ENCODE results near the gene ZDHHC3. TPM values are rescaled to one million over a fixed set of nuclear protein-coding genes. Genes with fewer than 3 reads are reported as not detected.

Gene ZDHHC3
- total and polyA plus RNA-seq, 7 experiments from 2014 or later = 33.7 to 54.0 (median 45.0) TPM

GRCh38 chr3:44958386-44958785, 17.6 kb downstream of the ZDHHC3 start:
- Mint-ChIP-seq H3K4me3 (no peak overlapping the region), H3K27ac (no peak overlapping the region), H3K36me3 (peaks cover 4 to 38% (median 16%) of the 10 kb centered on the region in 5 donors), H3K4me1 (peaks cover 11 to 47% (median 36%) of the 10 kb centered on the region in 7 donors), H3K9me3 (no peaks in the 10 kb centered on the region), H3K27me3 (no peaks in the 10 kb centered on the region)
- H3K27me3 ChIP-seq (ENCODE audit: control insufficient read depth in 2 of 2, insufficient read depth in 2 of 2, low read length in 2 of 2) = no peaks in the 10 kb centered on the region
- H3K4me1 ChIP-seq (ENCODE audit: control insufficient read depth in 2 of 2, insufficient read depth in 2 of 2, low read length in 2 of 2) = no peaks in the 10 kb centered on the region
- no peak overlapping the region for H3K4me3 ChIP-seq (ENCODE audit: low read length)
- H3K36me3 ChIP-seq (ENCODE audit: control insufficient read depth in 2 of 3, insufficient read depth in 3 of 3, low read length in 3 of 3) = peaks cover 0 to 41% (median 6%) of the 10 kb centered on the region in 3 experiments
- no peak for ATAC-seq
- ChIA-PET POLR2A (no interaction called here), CTCF (no interaction called here)
- no peak for DNase-seq
- no peaks in the 10 kb centered on the region for H3K9me3 ChIP-seq (ENCODE audit: control insufficient read depth in 2 of 3, low read length in 3 of 3)
- intact Hi-C loops (cut with micrococcal nuclease) = no loop called here
- no peak overlapping the region for H3K27ac ChIP-seq (ENCODE audit: low read depth, low read length)

- H3K4me3 ChIP-seq (ENCODE audit: low read length) = no peak overlapping the region
- H3K27me3 ChIP-seq (ENCODE audit: control insufficient read depth in 2 of 2, insufficient read depth in 2 of 2, low read length in 2 of 2) = no peaks in the 10 kb centered on the region
- H3K36me3 Mint-ChIP-seq = peaks cover 4 to 38% (median 16%) of the 10 kb centered on the region in 5 donors
- peaks cover 0 to 41% (median 6%) of the 10 kb centered on the region in 3 experiments for H3K36me3 ChIP-seq (ENCODE audit: control insufficient read depth in 2 of 3, insufficient read depth in 3 of 3, low read length in 3 of 3)
- H3K9me3 Mint-ChIP-seq = no peaks in the 10 kb centered on the region
- no peak overlapping the region for H3K4me3 Mint-ChIP-seq
- no peaks in the 10 kb centered on the region for H3K4me1 ChIP-seq (ENCODE audit: control insufficient read depth in 2 of 2, insufficient read depth in 2 of 2, low read length in 2 of 2)
- peaks cover 11 to 43% (median 34%) of the 10 kb centered on the region in 7 donors for H3K4me1 Mint-ChIP-seq
- no peak overlapping the region for H3K27ac ChIP-seq (ENCODE audit: low read depth, low read length)
- H3K9me3 ChIP-seq (ENCODE audit: control insufficient read depth in 2 of 3, low read length in 3 of 3) = no peaks in the 10 kb centered on the region
- no peaks in the 10 kb centered on the region for H3K27me3 Mint-ChIP-seq
- DNase-seq (no peak), ATAC-seq (no peak)
- no peak overlapping the region for H3K27ac Mint-ChIP-seq
- intact Hi-C loops (cut with micrococcal nuclease) = no loop called here
- ChIA-PET CTCF (no interaction called here), POLR2A (no interaction called here)
These were observed 18.0 kb downstream of the ZDHHC3 start for GRCh38 chr3:44957986-44958385.

GRCh38 chr3:44955917-44956316, 20.1 kb downstream of the ZDHHC3 start:
- H3K9me3 Mint-ChIP-seq = no peaks in the 10 kb centered on the region
- H3K27ac ChIP-seq (ENCODE audit: low read depth, low read length) = no peak overlapping the region
- H3K27me3 Mint-ChIP-seq = no peaks in the 10 kb centered on the region
- ChIA-PET CTCF (no interaction called here), POLR2A (no interaction called here)
- intact Hi-C loops (cut with micrococcal nuclease) = no loop called here
- no peaks in the 10 kb centered on the region for H3K27me3 ChIP-seq (ENCODE audit: control insufficient read depth in 2 of 2, insufficient read depth in 2 of 2, low read length in 2 of 2)
- no peaks in the 10 kb centered on the region for H3K9me3 ChIP-seq (ENCODE audit: control insufficient read depth in 2 of 3, low read length in 3 of 3)
- H3K36me3 Mint-ChIP-seq = peaks cover 4 to 54% (median 22%) of the 10 kb centered on the region in 5 donors
- ATAC-seq (no peak), DNase-seq (no peak)
- H3K4me3 Mint-ChIP-seq = no peak overlapping the region
- H3K27ac Mint-ChIP-seq = peak overlapping the region in 1 of 9 donors; percentile 9
- peaks cover 11 to 45% (median 33%) of the 10 kb centered on the region in 7 donors for H3K4me1 Mint-ChIP-seq
- H3K36me3 ChIP-seq (ENCODE audit: control insufficient read depth in 2 of 3, insufficient read depth in 3 of 3, low read length in 3 of 3) = peaks cover 0 to 41% (median 6%) of the 10 kb centered on the region in 3 experiments
- no peak overlapping the region for H3K4me3 ChIP-seq (ENCODE audit: low read length)
- no peaks in the 10 kb centered on the region for H3K4me1 ChIP-seq (ENCODE audit: control insufficient read depth in 2 of 2, insufficient read depth in 2 of 2, low read length in 2 of 2)

GRCh38 chr3:44954962-44955361, 21.0 kb downstream of the ZDHHC3 start:
- no peak overlapping the region for H3K27ac ChIP-seq (ENCODE audit: low read depth, low read length)
- Mint-ChIP-seq H3K27ac (no peak overlapping the region), H3K27me3 (no peaks in the 10 kb centered on the region), H3K36me3 (peaks cover 4 to 59% (median 22%) of the 10 kb centered on the region in 5 donors), H3K9me3 (no peaks in the 10 kb centered on the region), H3K4me1 (peaks cover 7 to 46% (median 35%) of the 10 kb centered on the region in 7 donors), H3K4me3 (no peak overlapping the region)
- ChIA-PET CTCF (no interaction called here), POLR2A (no interaction called here)
- ATAC-seq (peak; percentile 80), DNase-seq (no peak)
- intact Hi-C loops (cut with micrococcal nuclease) = no loop called here
- no peaks in the 10 kb centered on the region for H3K27me3 ChIP-seq (ENCODE audit: control insufficient read depth in 2 of 2, insufficient read depth in 2 of 2, low read length in 2 of 2)
- no peaks in the 10 kb centered on the region for H3K4me1 ChIP-seq (ENCODE audit: control insufficient read depth in 2 of 2, insufficient read depth in 2 of 2, low read length in 2 of 2)
- H3K4me3 ChIP-seq (ENCODE audit: low read length) = no peak overlapping the region
- H3K9me3 ChIP-seq (ENCODE audit: control insufficient read depth in 2 of 3, low read length in 3 of 3) = no peaks in the 10 kb centered on the region
- peaks cover 0 to 41% (median 6%) of the 10 kb centered on the region in 3 experiments for H3K36me3 ChIP-seq (ENCODE audit: control insufficient read depth in 2 of 3, insufficient read depth in 3 of 3, low read length in 3 of 3)

- H3K27me3 Mint-ChIP-seq = no peaks in the 10 kb centered on the region
- ChIA-PET POLR2A (no interaction called here), CTCF (no interaction called here)
- no peak overlapping the region for H3K27ac Mint-ChIP-seq
- Histone ChIP-seq H3K4me3 (ENCODE audit: low read length) (no peak overlapping the region), H3K27me3 (ENCODE audit: control insufficient read depth in 2 of 2, insufficient read depth in 2 of 2, low read length in 2 of 2) (no peaks in the 10 kb centered on the region), H3K27ac (ENCODE audit: low read depth, low read length) (no peak overlapping the region), H3K9me3 (ENCODE audit: control insufficient read depth in 2 of 3, low read length in 3 of 3) (no peaks in the 10 kb centered on the region), H3K36me3 (ENCODE audit: control insufficient read depth in 2 of 3, insufficient read depth in 3 of 3, low read length in 3 of 3) (peaks cover 0 to 41% (median 4%) of the 10 kb centered on the region in 3 experiments), H3K4me1 (ENCODE audit: control insufficient read depth in 2 of 2, insufficient read depth in 2 of 2, low read length in 2 of 2) (no peaks in the 10 kb centered on the region)
- H3K4me3 Mint-ChIP-seq = no peak overlapping the region
- DNase-seq (no peak), ATAC-seq (no peak)
- H3K4me1 Mint-ChIP-seq = peaks cover 7 to 46% (median 34%) of the 10 kb centered on the region in 7 donors
- no peaks in the 10 kb centered on the region for H3K9me3 Mint-ChIP-seq
- intact Hi-C loops (cut with micrococcal nuclease) = no loop called here
- H3K36me3 Mint-ChIP-seq = peaks cover 4 to 59% (median 22%) of the 10 kb centered on the region in 5 donors
These were observed 21.7 kb downstream of the ZDHHC3 start for GRCh38 chr3:44954304-44954703.

- Histone ChIP-seq H3K27ac (ENCODE audit: low read depth, low read length) (no peak overlapping the region), H3K4me3 (ENCODE audit: low read length) (no peak overlapping the region), H3K36me3 (ENCODE audit: control insufficient read depth in 2 of 3, insufficient read depth in 3 of 3, low read length in 3 of 3) (peaks cover 0 to 25% (median 0%) of the 10 kb centered on the region in 3 experiments), H3K27me3 (ENCODE audit: control insufficient read depth in 2 of 2, insufficient read depth in 2 of 2, low read length in 2 of 2) (no peaks in the 10 kb centered on the region), H3K9me3 (ENCODE audit: control insufficient read depth in 2 of 3, low read length in 3 of 3) (no peaks in the 10 kb centered on the region), H3K4me1 (ENCODE audit: control insufficient read depth in 2 of 2, insufficient read depth in 2 of 2, low read length in 2 of 2) (no peaks in the 10 kb centered on the region)
- no peaks in the 10 kb centered on the region for H3K9me3 Mint-ChIP-seq
- no peak overlapping the region for H3K4me3 Mint-ChIP-seq
- H3K27ac Mint-ChIP-seq = peak overlapping the region in 2 of 9 donors; percentile 1 to 53
- ChIA-PET CTCF (interaction anchor here (0.7 kb wide), 1 partner anchor 98 kb away, joined by 3 read pairs; no protein-coding TSS in a partner anchor), POLR2A (no interaction called here)
- H3K27me3 Mint-ChIP-seq = no peaks in the 10 kb centered on the region
- H3K4me1 Mint-ChIP-seq = peaks cover 9 to 45% (median 35%) of the 10 kb centered on the region in 7 donors
- intact Hi-C loops (cut with micrococcal nuclease) = no loop called here
- peaks cover 3 to 49% (median 17%) of the 10 kb centered on the region in 5 donors for H3K36me3 Mint-ChIP-seq
- no peak for DNase-seq
- no peak for ATAC-seq
These were observed 23.3 kb downstream of the ZDHHC3 start for GRCh38 chr3:44952689-44953088.

- intact Hi-C loops (cut with micrococcal nuclease) = no loop called here
- peaks cover 0 to 40% (median 14%) of the 10 kb centered on the region in 5 donors for H3K36me3 Mint-ChIP-seq
- Histone ChIP-seq H3K27me3 (ENCODE audit: control insufficient read depth in 2 of 2, insufficient read depth in 2 of 2, low read length in 2 of 2) (no peaks in the 10 kb centered on the region), H3K4me3 (ENCODE audit: low read length) (no peak overlapping the region), H3K4me1 (ENCODE audit: control insufficient read depth in 2 of 2, insufficient read depth in 2 of 2, low read length in 2 of 2) (no peaks in the 10 kb centered on the region), H3K27ac (ENCODE audit: low read depth, low read length) (no peak overlapping the region), H3K36me3 (ENCODE audit: control insufficient read depth in 2 of 3, insufficient read depth in 3 of 3, low read length in 3 of 3) (peaks cover 0 to 27% (median 0%) of the 10 kb centered on the region in 3 experiments), H3K9me3 (ENCODE audit: control insufficient read depth in 2 of 3, low read length in 3 of 3) (no peaks in the 10 kb centered on the region)
- H3K4me3 Mint-ChIP-seq = no peak overlapping the region
- ChIA-PET CTCF (interaction anchor here (0.7 kb wide), 1 partner anchor 171 kb away, joined by 3 read pairs; no protein-coding TSS in a partner anchor), POLR2A (no interaction called here)
- H3K27ac Mint-ChIP-seq = peak overlapping the region in 1 of 9 donors; percentile 15
- DNase-seq = no peak
- ATAC-seq = no peak
- no peaks in the 10 kb centered on the region for H3K27me3 Mint-ChIP-seq
- no peaks in the 10 kb centered on the region for H3K9me3 Mint-ChIP-seq
- peaks cover 5 to 40% (median 25%) of the 10 kb centered on the region in 7 donors for H3K4me1 Mint-ChIP-seq
These were observed 25.7 kb downstream of the ZDHHC3 start for GRCh38 chr3:44950275-44950734.
